Measurements from ENCODE around the gene KRT4.
"Not testable (repeated sequence)": the region's sequence is repeated elsewhere in the genome, so short reads cannot be mapped to it uniquely, and the experiment has no call there.

Gene KRT4

GRCh38 chr12:52813885-52814709 lies at the start of gene KRT4:
Gene KRT4 (minus strand): TSS chr12:52814116. CDS start chr12:52814058, 58 bp downstream.
- DNase-seq (ENCODE audit: low read depth in 2 of 3, low spot score in 2 of 3) = no peak

GRCh38 chr12:52862023-52862422 lies 48.1 kb upstream of the KRT4 start:
- no peak for DNase-seq (ENCODE audit: low read depth in 2 of 3, low spot score in 2 of 3)

GRCh38 chr12:52861511-52861910 lies 47.6 kb upstream of the KRT4 start:
- no peak for DNase-seq (ENCODE audit: low read depth in 2 of 3, low spot score in 2 of 3)

- no peak for DNase-seq (ENCODE audit: low read depth in 2 of 3, low spot score in 2 of 3)
Measured at GRCh38 chr12:52860102-52860823, 46.3 kb upstream of the KRT4 start.

- DNase-seq (ENCODE audit: low read depth in 2 of 3, low spot score in 2 of 3) = no peak
Measured at GRCh38 chr12:52857500-52857899, 43.6 kb upstream of the KRT4 start.

- DNase-seq (ENCODE audit: low read depth in 2 of 3, low spot score in 2 of 3) = no peak
Measured at GRCh38 chr12:52856787-52857186, 42.9 kb upstream of the KRT4 start.

- DNase-seq (ENCODE audit: low read depth in 2 of 3, low spot score in 2 of 3) = not testable (repeated sequence)
Measured at GRCh38 chr12:52856077-52856476, 42.2 kb upstream of the KRT4 start.

GRCh38 chr12:52851787-52852186 lies 37.9 kb upstream of the KRT4 start:
- DNase-seq (ENCODE audit: low read depth in 2 of 3, low spot score in 2 of 3) = no peak

GRCh38 chr12:52850681-52851080 lies 36.8 kb upstream of the KRT4 start:
- DNase-seq (ENCODE audit: low read depth in 2 of 3, low spot score in 2 of 3) = no peak

GRCh38 chr12:52849511-52849910 lies 35.6 kb upstream of the KRT4 start:
- no peak for DNase-seq (ENCODE audit: low read depth in 2 of 3, low spot score in 2 of 3)

GRCh38 chr12:52848661-52849255 lies 34.8 kb upstream of the KRT4 start, which contains the start of gene KRT78:
Gene KRT78 (minus strand): TSS chr12:52848994. CDS start chr12:52848930, 64 bp downstream.
- DNase-seq (ENCODE audit: low read depth in 2 of 3, low spot score in 2 of 3) = no peak

GRCh38 chr12:52847335-52848102 lies 33.6 kb upstream of the KRT4 start:
- DNase-seq (ENCODE audit: low read depth in 2 of 3, low spot score in 2 of 3) = no peak

GRCh38 chr12:52846356-52846970 lies 32.5 kb upstream of the KRT4 start:
- no peak for DNase-seq (ENCODE audit: low read depth in 2 of 3, low spot score in 2 of 3)

GRCh38 chr12:52845946-52846345 lies 32.0 kb upstream of the KRT4 start:
- no peak for DNase-seq (ENCODE audit: low read depth in 2 of 3, low spot score in 2 of 3)

- DNase-seq (ENCODE audit: low read depth in 2 of 3, low spot score in 2 of 3) = no peak
Measured at GRCh38 chr12:52844386-52844785, 30.5 kb upstream of the KRT4 start.

- no peak for DNase-seq (ENCODE audit: low read depth in 2 of 3, low spot score in 2 of 3)
Measured at GRCh38 chr12:52839436-52840105, 25.7 kb upstream of the KRT4 start.

- no peak for DNase-seq (ENCODE audit: low read depth in 2 of 3, low spot score in 2 of 3)
Measured at GRCh38 chr12:52838609-52839435, 24.9 kb upstream of the KRT4 start.

GRCh38 chr12:52837781-52838608 lies 24.1 kb upstream of the KRT4 start:
- no peak for DNase-seq (ENCODE audit: low read depth in 2 of 3, low spot score in 2 of 3)

GRCh38 chr12:52837413-52837741 lies 23.5 kb upstream of the KRT4 start:
- DNase-seq (ENCODE audit: low read depth in 2 of 3, low spot score in 2 of 3) = no peak
